ENCODE data around the gene MYH13. TPM values are rescaled to one million over a fixed set of nuclear protein-coding genes. Genes with fewer than 3 reads are reported as not detected.

Gene MYH13
- total RNA-seq, 1 experiment from 2014 or later: not detected

DNA sequence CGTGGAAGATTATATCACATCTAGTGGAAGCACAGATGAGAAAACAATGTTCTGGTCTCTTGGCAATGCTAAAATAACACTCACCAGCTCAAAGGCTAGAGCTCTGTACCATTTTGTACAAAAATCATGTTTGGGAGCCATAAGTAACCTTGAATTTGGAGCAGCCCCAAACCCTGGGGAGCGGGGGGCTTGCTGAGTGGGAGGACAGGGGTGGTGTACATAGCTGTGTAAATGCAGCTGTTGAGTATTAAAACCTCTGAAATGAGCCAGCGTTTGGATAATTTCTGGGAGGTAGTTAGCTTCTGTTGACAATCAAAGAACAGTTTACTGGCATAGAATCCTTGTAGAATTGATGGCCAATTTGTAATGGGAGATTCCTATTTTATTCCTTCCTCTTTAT lies 44.6 kb upstream of the MYH13 start:
- CTCF ChIA-PET: no interaction called here
- TF ChIP-seq, protein P1, sequence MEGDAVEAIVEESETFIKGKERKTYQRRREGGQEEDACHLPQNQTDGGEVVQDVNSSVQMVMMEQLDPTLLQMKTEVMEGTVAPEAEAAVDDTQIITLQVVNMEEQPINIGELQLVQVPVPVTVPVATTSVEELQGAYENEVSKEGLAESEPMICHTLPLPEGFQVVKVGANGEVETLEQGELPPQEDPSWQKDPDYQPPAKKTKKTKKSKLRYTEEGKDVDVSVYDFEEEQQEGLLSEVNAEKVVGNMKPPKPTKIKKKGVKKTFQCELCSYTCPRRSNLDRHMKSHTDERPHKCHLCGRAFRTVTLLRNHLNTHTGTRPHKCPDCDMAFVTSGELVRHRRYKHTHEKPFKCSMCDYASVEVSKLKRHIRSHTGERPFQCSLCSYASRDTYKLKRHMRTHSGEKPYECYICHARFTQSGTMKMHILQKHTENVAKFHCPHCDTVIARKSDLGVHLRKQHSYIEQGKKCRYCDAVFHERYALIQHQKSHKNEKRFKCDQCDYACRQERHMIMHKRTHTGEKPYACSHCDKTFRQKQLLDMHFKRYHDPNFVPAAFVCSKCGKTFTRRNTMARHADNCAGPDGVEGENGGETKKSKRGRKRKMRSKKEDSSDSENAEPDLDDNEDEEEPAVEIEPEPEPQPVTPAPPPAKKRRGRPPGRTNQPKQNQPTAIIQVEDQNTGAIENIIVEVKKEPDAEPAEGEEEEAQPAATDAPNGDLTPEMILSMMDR (IDR thresholded peaks at IDR 0.05; ENCODE audit: unreplicated experiment): no peak
- BruUV-seq (replicated peaks): no TSS peak
- no peak overlapping the region for H3K27ac Mint-ChIP-seq (ENCODE audit: unreplicated experiment)
- H3K36me3 Mint-ChIP-seq (ENCODE audit: insufficient read depth, unreplicated experiment): no peaks in the 10 kb centered on the region
- no peaks in the 10 kb centered on the region for H3K27me3 Mint-ChIP-seq (ENCODE audit: unreplicated experiment)
- no peaks in the 10 kb centered on the region for H3K4me1 Mint-ChIP-seq (ENCODE audit: low read depth, unreplicated experiment)
- no peak overlapping the region for H3K4me3 Mint-ChIP-seq (ENCODE audit: low read depth, unreplicated experiment)
- H3K9me3 Mint-ChIP-seq (ENCODE audit: low read depth, unreplicated experiment): peaks cover 13% of the 10 kb centered on the region
- intact Hi-C loops (cut with micrococcal nuclease; ENCODE audit: unreplicated experiment): no loop called here
- DNase-seq: no peak

DNA sequence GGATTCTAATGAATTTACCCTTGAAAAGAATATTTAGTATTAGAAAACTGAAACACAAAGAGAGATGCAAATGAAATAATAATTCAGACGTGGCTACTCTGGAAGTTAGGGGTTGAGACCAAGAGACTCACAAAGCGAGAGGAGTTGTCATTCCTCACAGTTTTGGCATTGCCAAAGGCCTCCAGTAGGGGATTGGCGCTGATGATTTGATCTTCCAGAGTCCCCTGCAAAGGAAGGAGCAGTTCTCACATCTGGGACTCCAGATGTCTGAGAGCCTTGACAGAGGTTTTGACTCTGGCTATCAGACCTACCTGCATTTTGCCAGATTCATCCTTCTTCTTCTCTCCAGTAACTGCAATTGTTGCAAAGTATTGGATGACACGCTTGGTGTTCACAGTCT lies 42.4 kb upstream of the MYH13 start:
- intact Hi-C loops (cut with micrococcal nuclease; ENCODE audit: unreplicated experiment): no loop called here
- no TSS peak for BruUV-seq (replicated peaks)
- H3K27ac Mint-ChIP-seq (ENCODE audit: unreplicated experiment): no peak overlapping the region

DNA sequence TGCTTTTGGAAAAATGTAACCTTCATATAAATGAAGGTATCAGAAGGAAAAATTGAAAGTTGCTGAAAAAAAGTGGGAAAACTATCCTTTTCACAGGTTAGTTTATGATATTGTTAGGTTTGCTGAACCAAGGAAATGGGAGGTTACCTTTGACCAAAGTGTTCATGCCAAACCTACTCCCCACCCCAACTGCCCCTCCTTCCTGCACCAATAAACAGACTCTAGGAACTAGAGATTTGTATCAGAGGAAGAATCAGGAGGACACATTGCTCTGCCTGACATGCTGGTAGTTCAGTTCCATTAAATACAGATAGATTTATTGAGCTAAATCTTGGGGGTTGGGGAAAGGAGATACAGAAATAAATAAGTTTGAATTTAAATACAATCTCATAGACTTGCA lies 30.8 kb upstream of the MYH13 start:
- Mint-ChIP-seq H3K9me3 (ENCODE audit: low read depth, unreplicated experiment) (peaks cover 13% of the 10 kb centered on the region), H3K27me3 (ENCODE audit: unreplicated experiment) (no peaks in the 10 kb centered on the region), H3K4me3 (ENCODE audit: low read depth, unreplicated experiment) (no peak overlapping the region), H3K27ac (ENCODE audit: unreplicated experiment) (no peak overlapping the region), H3K36me3 (ENCODE audit: insufficient read depth, unreplicated experiment) (no peaks in the 10 kb centered on the region), H3K4me1 (ENCODE audit: low read depth, unreplicated experiment) (no peaks in the 10 kb centered on the region)
- intact Hi-C loops (cut with micrococcal nuclease; ENCODE audit: unreplicated experiment): no loop called here
- TF ChIP-seq, protein P1 (IDR thresholded peaks at IDR 0.05; ENCODE audit: unreplicated experiment): no peak
- DNase-seq: no peak
- no TSS peak for BruUV-seq (replicated peaks)
- CTCF ChIA-PET: no interaction called here

More for the DNA sequence above, 42.4 kb upstream of the MYH13 start:
- no peaks in the 10 kb centered on the region for H3K4me1 Mint-ChIP-seq (ENCODE audit: low read depth, unreplicated experiment)
- no peak for DNase-seq
- H3K4me3 Mint-ChIP-seq (ENCODE audit: low read depth, unreplicated experiment): no peak overlapping the region
- H3K27me3 Mint-ChIP-seq (ENCODE audit: unreplicated experiment): no peaks in the 10 kb centered on the region
- H3K36me3 Mint-ChIP-seq (ENCODE audit: insufficient read depth, unreplicated experiment): no peaks in the 10 kb centered on the region
- TF ChIP-seq, protein P1 (IDR thresholded peaks at IDR 0.05; ENCODE audit: unreplicated experiment): no peak
- CTCF ChIA-PET: no interaction called here
- peaks cover 13% of the 10 kb centered on the region for H3K9me3 Mint-ChIP-seq (ENCODE audit: low read depth, unreplicated experiment)

DNA sequence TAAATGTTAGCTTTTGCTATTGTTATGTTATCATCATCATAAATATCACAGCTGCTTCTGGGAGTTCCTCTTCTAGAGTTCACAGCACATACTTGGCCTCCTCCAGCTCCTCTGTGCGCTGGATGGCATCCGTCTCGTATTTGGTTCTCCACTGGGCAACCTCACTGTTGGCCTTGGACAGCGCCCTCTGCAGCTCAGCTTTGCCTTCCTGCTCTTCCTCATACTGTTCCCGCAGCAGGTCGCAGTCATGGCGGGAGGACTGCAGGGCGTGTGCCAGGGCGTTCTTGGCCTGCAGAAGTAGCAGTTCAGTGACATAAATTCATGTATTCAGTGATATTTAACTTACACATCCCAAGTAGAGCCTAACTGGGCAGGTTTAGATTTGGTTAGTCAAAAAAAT lies 25.5 kb upstream of the MYH13 start:
- no peaks in the 10 kb centered on the region for H3K36me3 Mint-ChIP-seq (ENCODE audit: insufficient read depth, unreplicated experiment)
- H3K27me3 Mint-ChIP-seq (ENCODE audit: unreplicated experiment): no peaks in the 10 kb centered on the region
- H3K4me3 Mint-ChIP-seq (ENCODE audit: low read depth, unreplicated experiment): no peak overlapping the region
- peaks cover 9% of the 10 kb centered on the region for H3K9me3 Mint-ChIP-seq (ENCODE audit: low read depth, unreplicated experiment)
- TF ChIP-seq, protein P1 (IDR thresholded peaks at IDR 0.05; ENCODE audit: unreplicated experiment): no peak
- no peak for DNase-seq
- BruUV-seq (replicated peaks): no TSS peak
- CTCF ChIA-PET: no interaction called here
- no peak overlapping the region for H3K27ac Mint-ChIP-seq (ENCODE audit: unreplicated experiment)
- intact Hi-C loops (cut with micrococcal nuclease; ENCODE audit: unreplicated experiment): no loop called here
- H3K4me1 Mint-ChIP-seq (ENCODE audit: low read depth, unreplicated experiment): no peaks in the 10 kb centered on the region
